Stimulated activated CD8-positive, alpha-beta memory T cell treated with anti-CD3 and anti-CD28 coated beads, Interleukin-2, amount 100 ng/mL, for 1 hour (primary cell): ENCODE measurements around the gene MRPL36.
"Not testable (repeated sequence)": the region's sequence is repeated elsewhere in the genome, so short reads cannot be mapped to it uniquely, and the experiment has no call there.

Experiments used
- DNase-seq, 2 donors: peaks; one replicate each; pipeline ENCODE4 v3.0.0-alpha.2; 2020; ENCODE audit warnings: low read depth in 2 of 2

The MRPL36 gene

DNA sequence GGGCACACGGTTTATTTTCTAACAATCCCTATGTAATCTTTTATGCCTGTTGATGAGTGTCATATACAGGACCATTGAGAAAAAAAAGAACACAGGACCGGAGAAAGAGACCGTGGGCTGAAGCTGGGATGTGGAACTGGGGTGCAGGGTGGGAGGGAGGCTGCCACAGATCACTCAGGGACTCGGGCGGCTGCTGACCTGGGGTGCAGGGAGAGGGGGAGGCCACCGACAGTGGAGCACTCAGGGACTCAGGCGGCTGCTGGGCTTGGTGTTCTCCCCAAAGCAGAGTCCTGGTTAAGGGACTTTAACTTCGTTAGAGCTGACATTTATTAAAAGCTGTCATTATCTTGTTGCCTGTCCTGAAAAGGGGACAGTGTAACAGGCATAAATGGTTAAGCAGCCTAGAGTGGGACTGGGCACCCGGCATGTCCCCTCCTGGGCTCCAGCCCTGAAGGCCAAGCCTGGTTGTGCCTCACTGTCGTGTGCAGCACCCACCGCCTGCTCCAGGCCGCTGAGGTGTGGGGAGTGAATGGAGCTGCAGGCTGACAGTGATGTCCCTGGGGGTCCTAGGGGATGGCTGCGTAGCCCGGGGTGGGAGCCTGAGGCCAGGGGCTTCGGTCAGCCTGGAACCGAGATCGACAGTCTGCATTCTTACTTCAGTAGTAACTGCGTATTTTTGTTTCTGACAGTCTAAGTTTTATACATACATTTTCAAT, 15.6 kb upstream of the MRPL36 start:
- DNase-seq, result no peak

DNA sequence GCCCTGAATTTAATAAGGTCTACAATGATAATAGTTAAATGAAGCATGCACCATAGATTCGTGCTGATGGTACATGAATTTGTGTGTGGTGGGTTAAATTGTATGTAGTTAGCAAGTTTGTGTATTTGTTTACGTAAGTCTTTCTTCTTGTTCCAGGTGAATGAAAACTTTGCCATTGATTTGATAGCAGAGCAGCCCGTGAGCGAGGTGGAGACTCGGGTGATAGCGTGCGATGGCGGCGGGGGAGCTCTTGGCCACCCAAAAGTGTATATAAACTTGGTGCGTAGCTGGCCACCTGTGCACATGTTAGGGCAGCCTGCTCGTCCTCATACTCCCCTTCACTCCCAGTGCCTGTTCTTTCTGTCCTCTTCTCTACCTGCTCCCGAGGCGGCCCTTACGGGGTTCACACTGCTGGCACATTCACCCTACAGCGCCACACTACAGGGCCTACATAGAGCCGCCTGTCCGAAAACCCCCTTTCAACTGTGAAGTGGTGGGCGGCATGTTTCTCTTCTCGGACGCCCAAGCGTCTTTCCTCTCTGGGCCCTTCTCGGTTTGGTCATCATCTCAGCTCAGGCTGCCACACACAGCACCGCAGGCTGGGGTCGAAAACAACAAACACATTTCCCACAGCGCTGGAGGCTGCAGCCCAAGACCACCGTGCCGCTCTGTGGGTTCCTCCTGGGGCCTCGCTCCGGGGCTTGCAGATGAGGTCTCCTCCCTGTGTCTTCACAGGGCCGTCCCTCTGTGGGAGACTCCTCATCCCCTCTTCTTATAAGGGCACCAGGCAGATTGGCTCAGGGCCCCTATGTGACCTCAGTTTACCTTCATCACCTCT, 14.8 kb upstream of the MRPL36 start:
- no peak for DNase-seq

DNA sequence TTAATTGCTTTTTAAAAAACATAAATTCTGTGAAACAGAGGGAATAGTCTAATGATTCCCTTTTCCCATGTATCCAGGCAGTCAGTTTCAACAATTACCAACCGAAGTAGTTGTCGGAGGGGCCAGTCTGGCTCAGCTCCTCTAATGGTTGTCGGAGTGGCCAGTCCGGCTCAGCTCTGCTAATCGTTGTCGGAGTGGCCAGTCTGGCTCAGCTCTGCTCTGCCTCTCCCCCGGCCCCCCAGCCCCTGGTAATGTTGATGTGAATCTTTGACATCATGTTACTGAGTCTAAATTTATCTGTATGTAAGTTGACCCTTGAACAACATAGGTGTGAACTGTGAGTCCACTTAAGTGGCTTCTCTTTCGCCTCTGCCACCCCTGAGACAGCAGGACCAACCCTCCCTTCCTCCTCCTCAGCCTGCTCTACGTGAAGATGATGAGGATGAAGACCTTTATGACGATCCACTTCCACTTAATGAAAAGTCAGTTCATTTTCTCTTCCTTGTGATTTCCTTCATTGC, 11.0 kb upstream of the MRPL36 start:
- no peak for DNase-seq

DNA sequence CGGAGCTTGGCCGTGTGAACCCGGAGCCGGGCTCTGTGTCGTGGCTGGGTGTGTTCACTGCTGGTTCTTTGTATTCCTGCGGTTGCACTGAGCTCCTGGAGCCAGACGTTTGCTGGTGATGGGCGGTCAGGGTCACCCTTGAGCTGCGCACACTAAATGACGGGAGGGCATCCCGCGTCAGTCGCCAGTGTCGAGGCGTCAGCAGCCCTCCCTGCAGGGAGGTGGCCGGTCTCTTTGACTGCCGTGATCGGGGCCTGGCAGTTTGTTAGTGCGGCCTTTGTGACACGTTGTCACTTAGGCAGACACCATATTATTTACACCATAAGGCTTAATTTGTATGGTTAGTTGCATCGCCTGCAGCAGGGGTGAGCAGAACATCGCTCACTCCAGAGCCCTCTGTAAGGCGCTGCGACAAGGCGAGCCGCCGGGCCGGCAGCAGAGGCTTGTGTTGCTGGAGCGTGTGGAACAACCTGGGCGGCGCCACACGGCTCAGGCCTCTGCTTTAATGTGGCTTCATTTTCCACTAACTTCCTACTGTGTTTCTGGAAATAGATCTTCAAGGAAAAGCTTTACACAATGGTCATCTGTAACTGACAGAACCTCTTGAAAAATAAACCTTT, 9.9 kb upstream of the MRPL36 start:
- DNase-seq, result no peak

DNA sequence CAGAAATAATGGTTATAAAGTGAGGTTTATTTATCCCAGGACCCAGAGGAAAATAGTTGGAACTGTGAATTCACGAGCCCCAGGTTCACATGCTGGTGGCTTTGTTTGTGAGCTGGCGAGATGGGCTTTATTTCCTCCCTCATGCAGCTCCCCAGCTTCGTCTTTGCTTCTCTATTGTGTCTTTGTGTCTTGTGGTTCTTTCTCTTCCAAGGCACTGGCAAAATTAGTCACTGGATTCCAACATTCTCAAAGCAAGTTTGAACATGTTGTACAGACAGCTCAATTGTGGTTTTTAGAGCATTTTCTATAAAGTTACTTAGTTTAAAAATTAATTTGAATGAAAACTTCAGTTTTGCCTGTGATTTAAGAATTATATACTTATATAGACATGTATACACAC, 8.8 kb upstream of the MRPL36 start:
- DNase-seq, result no peak

DNA sequence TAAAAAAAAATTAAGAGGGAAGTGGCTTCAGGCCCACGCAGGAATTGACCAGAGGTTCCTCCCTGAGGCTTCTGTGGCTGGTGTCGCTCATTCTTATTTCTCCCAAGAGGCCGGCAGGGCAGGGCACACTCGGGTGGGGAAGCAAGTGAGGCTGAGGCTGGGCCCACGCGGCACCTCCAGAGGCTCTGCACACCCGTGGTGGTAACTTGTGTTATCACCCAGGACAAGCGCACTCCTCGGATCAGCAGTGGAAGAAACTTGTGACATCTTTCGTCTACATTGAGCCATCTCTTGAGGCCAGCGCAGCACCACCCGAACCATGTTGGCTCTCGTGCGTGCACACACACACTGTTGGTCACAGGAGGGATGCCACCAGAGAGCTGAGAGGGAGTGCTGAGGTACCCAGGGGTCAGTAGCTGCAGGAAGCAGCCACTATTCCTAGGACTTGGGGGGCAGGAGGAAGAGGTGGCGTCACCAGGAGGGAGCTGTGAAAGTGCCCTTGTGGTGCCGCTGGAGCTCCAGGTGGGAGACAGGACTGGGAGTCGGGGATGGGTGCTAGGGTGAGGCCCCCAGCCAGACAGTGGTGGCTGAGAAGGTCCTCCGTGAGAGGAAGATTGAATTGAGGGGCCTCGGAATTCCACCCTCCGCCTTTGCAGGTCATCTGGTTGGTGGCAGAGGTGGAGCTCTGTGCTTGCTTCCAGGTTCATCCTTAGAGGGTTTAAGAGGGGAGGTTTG, 8.0 kb upstream of the MRPL36 start:
- DNase-seq, result no peak

DNA sequence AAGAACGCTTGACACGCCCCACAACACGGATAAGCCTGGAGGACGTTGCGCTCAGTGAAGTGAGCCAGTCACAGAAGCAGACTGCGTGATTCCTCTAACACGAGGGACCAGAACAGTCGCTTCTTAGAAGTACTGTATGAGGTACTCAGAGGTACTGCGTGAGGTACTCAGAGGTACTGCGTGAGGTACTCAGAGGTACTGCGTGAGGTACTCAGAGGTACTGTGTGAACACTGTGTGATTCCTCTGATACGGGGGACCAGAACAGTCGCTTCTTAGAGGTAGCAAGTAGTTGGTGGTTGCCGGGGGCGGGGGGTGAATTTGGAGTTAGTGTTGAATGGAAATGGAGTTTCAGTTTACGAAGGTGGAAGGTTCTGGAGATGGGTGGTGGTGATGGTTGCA, 7.3 kb upstream of the MRPL36 start:
- DNase-seq, result no peak

DNA sequence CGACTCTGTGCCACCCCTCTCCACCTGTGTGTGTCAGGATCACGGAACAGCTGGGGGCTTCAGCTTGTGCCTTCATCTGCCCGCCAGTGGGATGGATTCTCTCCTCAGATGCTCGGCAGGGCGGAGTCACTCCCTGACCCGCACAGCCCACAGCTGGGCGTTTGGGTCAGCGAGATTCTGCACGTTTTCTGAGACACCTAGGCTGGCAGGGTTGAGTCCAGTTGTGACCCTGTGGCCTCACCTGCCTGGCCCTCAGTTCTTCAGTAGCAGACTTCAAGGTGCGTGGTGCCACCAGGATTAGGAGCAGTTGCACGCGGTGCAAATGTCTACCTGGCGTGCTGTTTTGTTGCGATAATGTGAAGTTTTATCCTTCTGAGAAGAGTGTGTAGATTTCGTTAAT, 6.6 kb upstream of the MRPL36 start:
- DNase-seq, result no peak

DNA sequence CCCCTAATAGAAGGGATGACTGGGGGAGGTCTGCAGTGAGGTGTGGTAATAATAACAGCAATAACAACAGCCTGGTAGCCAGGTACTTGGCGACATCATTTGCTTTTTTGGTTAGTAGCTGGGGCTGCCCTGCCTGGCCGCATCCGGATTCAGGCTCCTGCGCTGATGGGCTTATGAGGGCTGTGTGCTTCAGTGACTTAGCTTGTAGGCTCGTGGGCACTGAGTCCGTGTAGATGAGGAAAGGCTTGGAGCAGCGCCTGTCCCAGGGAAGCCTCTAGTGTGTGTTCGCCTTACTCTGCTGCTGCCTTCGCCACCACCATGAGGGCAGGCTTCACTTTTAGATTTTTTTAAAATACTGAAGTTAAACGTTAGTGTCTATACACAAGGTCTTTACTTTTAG, 6.1 kb upstream of the MRPL36 start:
- no peak for DNase-seq

DNA sequence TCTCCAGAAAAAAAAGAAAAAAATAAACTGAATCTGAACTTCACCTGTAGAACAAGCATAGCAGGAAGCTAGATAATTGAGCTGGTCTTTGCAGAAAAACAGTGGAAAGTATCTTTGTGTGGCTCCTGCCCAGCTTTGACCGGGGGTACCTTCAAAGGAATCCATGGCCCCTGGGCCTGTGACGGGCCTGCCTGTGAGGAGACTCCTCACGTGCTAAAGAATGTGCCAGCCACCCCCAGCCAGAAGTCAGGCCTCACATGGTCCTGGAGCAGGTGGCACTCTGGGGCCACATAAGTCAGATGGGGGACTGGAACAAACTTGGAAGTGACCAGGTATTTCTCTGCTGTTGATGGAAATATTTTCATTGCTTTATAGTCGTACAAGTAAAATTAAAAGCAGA, 5.7 kb upstream of the MRPL36 start:
- DNase-seq, result no peak

DNA sequence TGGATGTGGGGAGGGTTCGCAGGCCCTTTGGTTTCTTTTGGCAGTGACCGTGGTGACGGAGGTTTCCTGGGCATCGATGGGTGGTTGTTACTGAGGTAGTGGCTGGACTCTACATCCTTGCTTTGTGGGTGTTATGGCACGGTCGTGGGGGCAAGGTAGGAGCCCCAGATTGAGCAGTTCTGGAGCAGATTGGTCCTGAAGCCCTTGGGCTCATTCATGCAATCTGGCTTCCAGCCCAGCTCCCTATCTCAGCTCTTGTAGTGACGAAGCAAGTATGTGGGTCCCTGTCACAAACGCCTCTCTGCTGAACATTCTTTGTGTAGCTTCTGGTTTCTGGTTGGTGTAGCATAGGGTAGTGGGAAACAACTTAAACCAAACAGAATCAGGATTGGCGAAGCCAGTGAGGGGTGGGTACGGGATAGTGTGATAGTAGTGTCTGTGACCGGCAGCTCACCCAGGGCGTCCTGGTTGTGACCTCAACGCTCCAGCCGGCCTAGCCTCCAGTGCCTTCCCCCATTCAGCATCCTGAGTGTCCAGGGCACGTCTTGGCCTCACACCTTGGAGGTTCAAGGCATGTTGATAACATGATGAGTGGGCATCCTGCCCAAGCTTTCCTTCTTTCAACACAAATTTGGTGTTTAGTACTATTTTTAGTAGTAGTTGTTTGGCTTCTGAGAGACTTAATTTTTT, 4.5 kb upstream of the MRPL36 start:
- no peak for DNase-seq

DNA sequence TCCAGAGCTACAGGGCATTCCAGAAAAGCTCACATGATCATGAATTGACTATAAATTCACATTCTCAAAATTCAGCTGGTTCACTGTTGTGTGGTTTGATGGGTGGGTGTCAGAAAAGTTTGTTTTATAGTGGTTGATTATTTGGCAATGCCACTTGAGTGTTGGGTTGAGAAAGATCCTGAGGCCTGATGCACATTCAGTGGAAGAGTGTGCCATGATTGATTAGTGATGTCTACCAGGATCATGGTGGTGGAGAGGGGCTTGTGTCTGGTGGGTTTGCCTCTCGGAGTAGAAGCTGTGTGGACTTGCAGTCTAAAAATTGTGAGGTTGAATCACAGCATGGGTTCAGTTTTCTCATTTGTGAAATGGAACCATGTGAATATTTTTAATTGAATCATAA, 3.6 kb upstream of the MRPL36 start:
- no peak for DNase-seq

DNA sequence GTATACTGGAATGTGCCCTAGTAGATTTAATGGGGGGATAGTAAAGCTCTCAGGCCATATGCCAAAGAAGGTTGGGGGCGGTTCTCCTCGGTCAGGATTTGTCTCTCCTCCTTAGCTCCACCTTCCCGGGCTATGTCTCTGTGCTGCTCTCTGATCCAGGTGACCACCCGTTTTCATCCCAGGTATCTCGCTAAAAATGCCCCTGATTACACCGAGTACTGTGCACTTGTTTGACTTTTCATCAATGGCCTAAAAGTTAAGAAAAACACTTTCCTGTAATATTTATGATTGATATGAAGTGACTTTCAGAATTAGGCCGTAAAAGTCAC, 2.3 kb upstream of the MRPL36 start:
- DNase-seq, result no peak

DNA sequence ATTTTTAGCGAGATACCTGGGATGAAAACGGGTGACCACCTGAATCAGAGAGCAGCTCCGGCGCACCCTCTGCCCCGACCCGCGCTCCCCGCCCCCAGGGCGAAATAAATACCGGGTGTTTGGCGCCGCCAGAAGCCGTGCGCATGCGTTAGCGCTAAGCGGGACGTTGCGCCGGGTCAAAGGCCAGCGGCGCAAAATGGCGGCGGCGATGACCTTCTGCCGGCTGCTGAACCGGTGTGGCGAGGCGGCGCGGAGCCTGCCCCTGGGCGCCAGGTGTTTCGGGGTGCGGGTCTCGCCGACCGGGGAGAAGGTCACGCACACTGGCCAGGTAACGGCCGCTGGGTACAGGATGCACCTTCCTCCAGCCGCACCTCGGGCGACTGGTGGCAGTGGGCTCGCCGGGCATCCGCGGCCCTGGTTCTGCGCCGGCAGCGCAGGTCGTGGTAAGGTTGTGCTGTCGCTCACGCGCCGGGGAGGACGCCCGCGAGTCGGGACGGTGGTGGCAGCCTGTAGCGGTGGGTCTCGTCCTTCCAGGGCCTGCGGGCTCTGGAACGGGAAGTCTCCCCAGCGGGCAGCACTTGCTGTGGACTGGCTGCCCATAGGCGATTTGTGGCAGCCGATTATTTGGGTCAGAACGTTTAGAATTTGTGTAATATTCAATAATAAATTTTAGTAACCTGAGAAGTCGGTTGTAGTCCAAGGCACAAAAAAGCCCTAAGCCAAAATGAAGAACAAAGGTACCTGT, 1.8 kb upstream of the MRPL36 start, which contains the start of gene NDUFS6:
Gene NDUFS6 (plus strand): TSS at position 186 of the 745 bp plus-strand sequence. CDS start 11 bp downstream, at position 197.
- peak; percentile 59 for DNase-seq

DNA sequence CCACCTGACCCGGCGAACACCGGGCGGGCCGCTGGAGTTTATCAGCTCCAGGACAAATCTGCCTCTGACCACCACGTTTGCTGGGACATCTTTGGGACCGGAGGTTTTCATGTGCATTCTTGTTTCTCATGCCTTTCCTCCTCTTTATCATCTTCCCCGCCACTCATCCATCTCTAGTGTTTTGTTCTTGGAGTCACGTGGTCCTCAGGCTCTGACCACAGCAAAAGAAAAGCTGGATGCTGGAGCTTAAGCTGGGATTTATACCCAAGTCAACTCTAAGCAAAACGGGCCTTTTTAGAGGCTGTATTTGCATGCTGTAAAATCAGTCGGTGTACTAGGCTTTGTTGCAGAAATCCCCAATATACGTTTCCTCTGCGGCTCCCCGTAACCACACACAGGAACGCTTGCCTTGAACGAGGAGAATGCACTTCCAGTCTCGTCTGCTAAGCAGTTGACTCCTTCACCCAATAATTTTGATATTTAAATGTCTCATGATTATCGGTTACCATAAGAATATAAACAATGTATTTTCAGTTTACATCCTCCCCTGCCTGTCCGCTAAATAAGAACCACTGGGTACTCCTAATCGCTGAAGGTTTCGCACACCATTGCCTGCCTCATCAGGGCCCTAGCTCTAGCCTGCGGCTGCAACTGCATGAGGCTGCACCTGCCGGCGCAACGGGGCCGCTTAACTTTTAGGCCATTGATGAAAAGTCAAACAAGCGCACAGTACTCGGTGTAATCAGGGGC, 1.0 kb upstream of the MRPL36 start:
- DNase-seq, result peak in 1 of 2 donors; percentile 25

DNA sequence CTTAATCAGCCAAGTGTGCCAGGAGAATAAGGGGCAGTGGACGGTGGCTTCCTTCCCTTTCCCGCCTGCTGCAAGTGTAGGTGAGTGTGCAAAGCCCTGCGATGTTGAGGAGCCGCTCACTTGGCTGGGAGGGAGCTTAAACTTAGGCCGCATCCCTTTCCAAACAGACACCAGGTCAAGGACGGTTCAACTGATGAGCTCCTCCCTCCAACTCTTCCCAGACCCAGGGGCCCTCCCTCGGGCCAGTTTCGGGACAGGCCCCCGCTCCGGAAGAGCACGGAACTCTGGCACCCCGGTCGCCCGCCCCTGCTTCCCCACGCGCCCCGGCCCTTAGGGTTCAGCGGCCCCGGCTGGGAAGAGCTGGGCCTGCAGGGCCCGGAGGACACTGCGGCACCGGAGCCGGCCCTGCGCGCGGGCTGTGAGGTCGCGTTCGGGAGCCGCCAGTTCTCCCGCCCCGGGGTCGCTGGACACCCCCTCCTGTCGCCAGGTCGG, 481 bp downstream of the MRPL36 start:
- no peak for DNase-seq

DNA sequence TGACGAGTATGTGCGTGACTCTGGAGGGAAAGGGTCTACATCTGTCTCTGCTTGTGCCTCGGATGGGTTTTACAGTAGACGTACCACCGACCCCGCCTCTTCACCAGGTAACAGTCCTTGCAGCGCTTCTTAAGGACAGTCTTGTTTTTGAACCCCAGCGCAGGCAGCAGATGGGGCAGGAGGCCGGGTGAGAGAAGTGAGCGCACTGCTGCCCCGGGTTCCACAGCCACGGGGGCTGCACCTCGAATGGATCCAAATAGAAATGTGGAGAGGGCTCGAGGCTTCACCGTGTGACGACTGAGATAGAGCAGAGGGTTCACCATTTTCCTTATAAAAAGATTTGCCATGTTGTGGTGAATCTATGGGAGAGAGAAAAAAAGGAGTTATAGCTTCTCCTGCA, 1.0 kb downstream of the MRPL36 start:
- not testable (repeated sequence) for DNase-seq

DNA sequence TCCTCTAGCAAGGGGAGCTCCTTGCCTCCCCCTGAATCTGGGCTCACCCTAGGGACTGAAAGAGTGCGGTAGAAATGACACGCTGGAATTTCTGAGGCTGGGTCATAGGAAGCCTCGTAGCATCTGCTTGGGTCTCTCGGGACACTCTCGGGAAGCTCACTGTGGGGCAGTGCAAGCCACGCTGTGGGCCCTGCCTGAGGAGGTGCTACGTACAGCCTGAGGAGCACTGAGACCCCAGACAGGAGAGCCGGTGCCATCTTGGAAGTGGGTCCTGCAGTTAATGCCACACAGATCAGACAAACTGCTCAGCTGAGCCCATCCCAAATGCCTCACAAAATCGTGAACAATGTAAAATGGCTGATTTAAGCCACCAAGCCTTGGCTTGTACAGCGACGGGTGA, 1.8 kb downstream of the MRPL36 start:
- no peak for DNase-seq

DNA sequence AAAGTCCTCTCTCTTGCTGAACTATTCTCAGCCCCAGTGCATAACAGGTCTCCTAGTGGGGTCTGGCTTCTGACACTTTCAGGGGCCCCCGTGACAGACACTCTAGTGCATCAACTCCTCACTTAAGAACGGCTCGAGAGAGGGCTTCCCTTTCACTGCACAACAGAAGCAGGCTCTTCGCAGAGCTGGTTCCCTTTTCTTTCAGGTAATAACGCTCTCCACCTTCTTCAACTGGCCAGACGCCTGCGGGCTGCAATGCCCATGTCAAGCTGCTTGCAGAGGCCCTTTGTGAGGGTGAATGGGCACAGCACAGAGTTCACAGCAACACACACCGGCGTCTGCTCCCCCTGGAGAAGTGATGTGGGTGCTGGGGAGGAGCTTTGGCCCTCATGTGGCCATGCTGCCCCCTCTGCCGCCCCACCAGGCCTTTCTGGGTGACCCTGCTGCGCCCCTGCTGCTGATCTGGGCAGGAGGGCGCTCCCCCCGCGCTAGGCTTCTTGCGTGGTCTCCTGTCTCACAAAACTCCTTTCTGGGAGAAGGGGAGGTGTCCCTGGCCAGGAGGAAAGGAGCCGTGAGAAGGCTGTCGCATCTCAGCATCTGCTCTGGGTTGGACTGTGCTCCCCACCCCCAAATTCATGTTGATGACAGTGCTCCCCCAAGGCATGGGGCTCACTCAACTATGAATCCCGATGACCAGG, 2.4 kb downstream of the MRPL36 start:
- DNase-seq, result no peak
